BE2C (cell line): ENCODE measurements around the gene LEKR1.
"Not testable (repeated sequence)": the region's sequence is repeated elsewhere in the genome, so short reads cannot be mapped to it uniquely, and the experiment has no call there.

Experiments
- DNase-seq: peaks from one replicate; pipeline ENCODE4 v3.0.0-alpha.2; 2020
- H3K27me3 ChIP-seq: fragments of 250-450 bp; sonication (Bioruptor Pico); 2 replicates; pipeline ENCODE4 v1.5.1; 2020; ENCODE audit warnings: mild to moderate bottlenecking
- H3K36me3 ChIP-seq: fragments of 250-450 bp; sonication (Bioruptor Pico); 2 replicates; pipeline ENCODE4 v1.5.1; 2020; ENCODE audit warnings: mild to moderate bottlenecking
- H3K4me1 ChIP-seq: fragments of 250-450 bp; sonication (Bioruptor Pico); 2 replicates; pipeline ENCODE4 v1.5.1; 2020
- H3K4me3 ChIP-seq: 2 replicates; pipeline ENCODE4 v1.5.1; 2011; ENCODE audit warnings: low read depth, low read length
- H3K9me3 ChIP-seq: fragments of 250-450 bp; sonication (Bioruptor Pico); 2 replicates; pipeline ENCODE4 v1.5.1; 2020
- TF ChIP-seq, protein P1 (sequence below): IDR thresholded peaks from 2 replicates; pipeline ENCODE4 v1.5.1; 2012; ENCODE audit warnings: mild to moderate bottlenecking, low read depth, low read length

LEKR1 gene

DNA sequence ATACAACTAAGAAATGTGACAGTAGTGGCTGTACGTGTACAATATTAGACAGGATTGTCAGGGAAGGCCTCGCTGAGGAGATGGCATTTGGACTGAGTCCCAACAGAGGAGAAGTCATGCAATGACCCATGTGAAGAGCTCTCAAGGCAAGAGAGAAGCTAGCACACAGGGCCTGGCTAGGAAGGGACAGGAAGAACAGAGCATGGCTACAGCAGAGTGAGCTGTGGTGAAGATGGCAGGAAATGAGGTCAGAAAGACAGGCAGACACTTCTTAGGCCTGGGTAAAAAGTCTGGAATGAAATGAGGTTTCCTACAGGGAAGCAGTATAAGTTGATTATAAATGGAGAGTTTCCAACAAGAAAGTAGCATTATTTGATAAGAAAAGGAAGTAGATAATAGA lies 33.2 kb upstream of the LEKR1 start:
- H3K36me3 ChIP-seq: no peaks in the 10 kb centered on the region
- H3K27me3 ChIP-seq: no peaks in the 10 kb centered on the region
- no peaks in the 10 kb centered on the region for H3K9me3 ChIP-seq
- H3K4me3 ChIP-seq: no peak overlapping the region
- TF ChIP-seq, protein P1, sequence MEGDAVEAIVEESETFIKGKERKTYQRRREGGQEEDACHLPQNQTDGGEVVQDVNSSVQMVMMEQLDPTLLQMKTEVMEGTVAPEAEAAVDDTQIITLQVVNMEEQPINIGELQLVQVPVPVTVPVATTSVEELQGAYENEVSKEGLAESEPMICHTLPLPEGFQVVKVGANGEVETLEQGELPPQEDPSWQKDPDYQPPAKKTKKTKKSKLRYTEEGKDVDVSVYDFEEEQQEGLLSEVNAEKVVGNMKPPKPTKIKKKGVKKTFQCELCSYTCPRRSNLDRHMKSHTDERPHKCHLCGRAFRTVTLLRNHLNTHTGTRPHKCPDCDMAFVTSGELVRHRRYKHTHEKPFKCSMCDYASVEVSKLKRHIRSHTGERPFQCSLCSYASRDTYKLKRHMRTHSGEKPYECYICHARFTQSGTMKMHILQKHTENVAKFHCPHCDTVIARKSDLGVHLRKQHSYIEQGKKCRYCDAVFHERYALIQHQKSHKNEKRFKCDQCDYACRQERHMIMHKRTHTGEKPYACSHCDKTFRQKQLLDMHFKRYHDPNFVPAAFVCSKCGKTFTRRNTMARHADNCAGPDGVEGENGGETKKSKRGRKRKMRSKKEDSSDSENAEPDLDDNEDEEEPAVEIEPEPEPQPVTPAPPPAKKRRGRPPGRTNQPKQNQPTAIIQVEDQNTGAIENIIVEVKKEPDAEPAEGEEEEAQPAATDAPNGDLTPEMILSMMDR: no peak
- DNase-seq: no peak
- H3K4me1 ChIP-seq: 0 out of 2 replicates have a peak, but pooled peaks cover 2% of the 10 kb centered on the region

DNA sequence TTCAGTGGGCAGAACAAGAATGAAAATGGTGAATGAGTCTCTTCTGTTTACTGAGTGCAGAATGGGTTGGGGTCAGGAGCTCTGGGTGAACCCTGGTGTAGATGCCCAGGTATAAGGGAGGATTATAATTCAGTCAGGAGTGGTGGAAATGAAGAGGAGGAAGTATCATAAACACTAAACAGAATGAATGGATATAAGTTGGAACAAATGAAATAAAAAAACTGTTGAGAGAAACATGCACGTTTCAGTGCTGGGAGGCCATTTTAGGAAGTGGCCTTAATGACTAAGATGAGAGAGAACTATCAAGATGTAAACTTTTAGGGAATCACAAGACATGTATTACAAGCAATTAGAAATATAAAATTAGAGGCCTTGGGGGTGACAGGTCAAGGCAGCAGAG lies 32.8 kb upstream of the LEKR1 start:
- no peaks in the 10 kb centered on the region for H3K27me3 ChIP-seq
- no peaks in the 10 kb centered on the region for H3K36me3 ChIP-seq
- no peak for DNase-seq
- TF ChIP-seq, protein P1: no peak
- no peaks in the 10 kb centered on the region for H3K9me3 ChIP-seq
- no peaks in the 10 kb centered on the region for H3K4me1 ChIP-seq
- no peak overlapping the region for H3K4me3 ChIP-seq

DNA sequence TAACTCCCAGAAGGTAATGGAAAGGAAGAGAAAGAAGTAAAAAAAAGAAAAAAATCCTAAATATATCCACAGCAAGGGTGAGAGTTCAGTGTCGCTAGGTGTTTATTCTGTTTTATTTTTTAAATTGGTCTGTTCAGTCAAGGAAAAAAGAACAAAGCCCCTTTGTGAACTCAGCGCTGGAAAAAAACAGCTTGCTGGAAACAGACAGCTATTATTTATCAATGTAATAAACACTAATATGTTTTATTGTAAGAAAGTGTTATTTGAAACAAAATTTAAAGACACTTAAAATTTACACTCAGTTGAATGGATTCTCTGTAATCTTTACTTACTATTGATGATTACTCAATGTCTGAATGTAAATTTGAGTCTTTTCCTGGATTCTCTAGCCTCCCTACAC lies 32.3 kb upstream of the LEKR1 start:
- no peaks in the 10 kb centered on the region for H3K4me1 ChIP-seq
- H3K9me3 ChIP-seq: no peaks in the 10 kb centered on the region
- no peak overlapping the region for H3K4me3 ChIP-seq
- no peaks in the 10 kb centered on the region for H3K27me3 ChIP-seq
- TF ChIP-seq, protein P1: no peak
- DNase-seq: no peak
- no peaks in the 10 kb centered on the region for H3K36me3 ChIP-seq

DNA sequence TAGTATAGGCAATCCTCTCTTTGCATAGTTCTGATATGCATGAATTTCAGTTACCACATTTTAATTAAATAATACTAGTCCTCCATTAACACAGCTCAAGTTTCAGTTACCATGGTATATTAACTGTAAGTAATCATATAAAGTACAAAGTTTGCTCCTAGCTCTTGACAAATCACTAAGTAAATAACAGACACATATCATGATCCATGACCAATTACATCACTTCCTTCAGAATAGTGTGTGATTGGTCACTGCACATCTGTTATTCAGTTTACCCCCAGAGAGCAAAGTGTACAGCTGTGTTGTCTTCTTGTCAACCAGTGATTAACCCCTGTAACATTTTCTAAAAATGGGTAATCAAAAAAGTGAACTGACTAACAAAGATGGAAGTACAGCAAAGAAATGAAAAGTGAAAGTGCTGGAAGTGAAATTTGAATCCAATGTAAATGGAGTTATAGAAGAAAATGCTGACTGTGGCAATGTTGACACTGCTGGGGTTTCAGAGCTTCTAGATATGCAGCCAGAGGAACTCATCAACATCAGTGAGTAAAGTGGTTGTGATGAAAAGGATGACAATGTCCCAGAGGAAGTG lies 30.2 kb upstream of the LEKR1 start:
- Histone ChIP-seq H3K9me3 (no peaks in the 10 kb centered on the region), H3K4me1 (no peaks in the 10 kb centered on the region), H3K4me3 (no peak overlapping the region), H3K36me3 (no peaks in the 10 kb centered on the region), H3K27me3 (no peaks in the 10 kb centered on the region)
- no peak for DNase-seq
- TF ChIP-seq, protein P1: no peak

DNA sequence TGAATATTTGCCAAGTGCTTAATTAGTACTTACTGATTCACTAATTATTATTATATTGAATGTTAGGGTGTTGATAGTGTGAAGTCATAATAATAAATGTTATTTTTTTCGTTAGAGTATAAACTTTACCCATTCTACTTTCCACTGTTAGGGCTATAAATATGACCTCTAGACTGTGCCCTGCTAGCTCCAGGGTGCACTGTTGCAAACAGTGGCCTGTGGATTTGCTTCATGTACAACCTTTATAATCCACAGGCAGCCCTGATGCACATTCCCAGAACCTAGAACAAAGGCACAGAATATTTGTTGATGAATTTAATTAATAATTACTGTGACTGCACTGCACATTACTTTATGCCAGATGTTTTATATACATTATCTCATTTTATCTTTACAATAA lies 28.8 kb upstream of the LEKR1 start:
- H3K36me3 ChIP-seq: no peaks in the 10 kb centered on the region
- H3K4me1 ChIP-seq: no peaks in the 10 kb centered on the region
- no peaks in the 10 kb centered on the region for H3K27me3 ChIP-seq
- no peak for DNase-seq
- TF ChIP-seq, protein P1: no peak
- no peaks in the 10 kb centered on the region for H3K9me3 ChIP-seq
- no peak overlapping the region for H3K4me3 ChIP-seq

DNA sequence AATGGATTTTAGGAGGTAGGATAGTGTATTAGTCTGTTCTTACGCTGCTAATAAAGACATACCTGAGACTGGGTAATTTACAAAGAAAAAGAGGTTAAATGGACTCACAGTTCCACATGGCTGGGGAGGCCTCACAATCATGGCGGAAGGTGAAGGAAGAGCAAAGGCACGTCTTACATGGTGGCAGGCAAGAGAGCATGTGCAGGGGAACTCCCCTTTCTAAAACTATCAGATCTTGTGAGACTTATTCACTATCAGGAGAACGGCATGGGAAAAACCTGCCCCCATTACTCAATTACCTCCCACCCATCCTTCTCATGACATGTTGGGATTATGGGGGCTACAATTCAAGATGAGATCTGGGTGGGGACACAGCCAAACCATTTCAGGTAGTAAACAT lies 25.9 kb upstream of the LEKR1 start:
- not testable (repeated sequence) for H3K9me3 ChIP-seq, H3K27me3 ChIP-seq, H3K36me3 ChIP-seq, DNase-seq, H3K4me3 ChIP-seq, H3K4me1 ChIP-seq

DNA sequence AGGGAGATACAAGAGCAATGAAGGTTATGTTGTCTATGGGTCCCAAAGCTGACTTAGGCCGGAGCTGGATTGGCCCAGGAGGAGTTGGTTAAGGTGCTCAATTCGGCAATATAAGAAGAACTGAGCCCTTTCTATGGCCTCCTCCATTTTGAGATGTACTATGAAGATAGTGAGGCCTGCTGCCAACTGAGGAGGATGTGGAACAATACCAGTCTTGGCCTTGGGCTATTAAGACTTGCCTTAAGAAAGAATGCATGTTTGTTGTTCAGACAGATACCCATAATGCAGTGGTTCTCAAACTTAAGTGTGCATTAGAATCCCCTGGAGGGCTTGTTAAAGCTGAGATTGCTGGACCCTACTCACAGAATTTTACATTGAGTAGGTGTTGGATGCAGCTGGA lies 24.4 kb upstream of the LEKR1 start:
- Histone ChIP-seq H3K4me3 (no peak overlapping the region), H3K36me3 (no peaks in the 10 kb centered on the region), H3K4me1 (no peaks in the 10 kb centered on the region), H3K27me3 (peaks cover 7% of the 10 kb centered on the region; the same call in 1 of the 2 replicates), H3K9me3 (no peaks in the 10 kb centered on the region)
- DNase-seq: no peak
- TF ChIP-seq, protein P1: no peak
